GM19324 (cell line): ENCODE results near the gene PSTPIP1.
"Not testable (repeated sequence)": the region's sequence is repeated elsewhere in the genome, so short reads cannot be mapped to it uniquely, and the experiment has no call there.

Experiments
- ATAC-seq: cut with Tn5 transposase; IDR thresholded peaks from one replicate; pipeline ENCODE4 v1.9.1; 2021; ENCODE audit warnings: mild to moderate bottlenecking, moderate library complexity; ENCODE audit not compliant: unreplicated experiment, low FRiP score

PSTPIP1 gene

DNA sequence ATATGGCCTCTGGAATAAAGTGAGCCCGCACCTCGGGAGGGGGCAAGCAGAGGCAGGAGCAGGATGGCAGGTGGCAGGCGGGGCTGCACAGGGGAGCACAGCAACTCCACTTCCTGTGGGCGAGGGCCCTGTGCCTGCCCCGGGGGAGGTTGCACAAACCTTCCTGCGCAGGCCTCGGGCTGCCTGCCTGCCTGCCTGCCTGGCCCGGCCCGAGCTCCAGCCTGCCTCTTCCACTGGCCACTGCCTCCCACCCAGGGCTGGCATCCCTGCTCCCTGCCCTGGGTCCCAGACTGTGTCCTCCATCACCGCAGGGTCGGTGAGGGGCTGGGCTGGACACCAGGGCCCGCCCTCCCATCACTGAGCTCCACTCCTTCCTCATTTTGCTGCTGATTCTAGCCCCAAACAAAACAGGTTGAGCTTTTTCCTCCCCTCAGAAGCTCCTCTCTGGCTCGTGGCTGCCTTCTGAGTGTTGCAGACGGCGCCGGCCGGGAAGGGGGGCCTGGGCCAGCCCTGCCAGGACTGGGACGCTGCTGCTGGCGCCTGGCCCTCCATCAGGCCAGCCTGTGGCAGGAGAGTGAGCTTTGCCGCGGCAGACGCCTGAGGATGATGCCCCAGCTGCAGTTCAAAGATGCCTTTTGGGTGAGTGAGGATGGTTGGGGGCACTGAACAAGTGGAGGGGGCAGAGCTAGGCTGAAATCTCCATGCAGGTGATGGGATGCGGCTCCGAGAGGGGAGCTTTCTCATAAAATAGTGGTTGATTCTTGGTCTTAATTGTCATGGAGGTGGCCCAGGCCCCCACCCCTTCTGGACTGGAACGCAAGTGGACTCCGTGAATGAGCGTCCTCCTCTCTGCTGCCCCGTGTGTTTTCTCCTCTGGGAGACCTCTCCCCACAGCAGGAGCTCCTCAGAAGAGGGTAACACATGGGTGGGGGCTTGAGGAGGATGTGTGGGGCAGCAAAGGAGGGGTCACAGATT lies at the start of gene PSTPIP1:
Gene PSTPIP1 (plus strand): TSS at position 156 of the 975 bp plus-strand sequence. CDS start 448 bp downstream, at position 604.
- no peak for ATAC-seq

DNA sequence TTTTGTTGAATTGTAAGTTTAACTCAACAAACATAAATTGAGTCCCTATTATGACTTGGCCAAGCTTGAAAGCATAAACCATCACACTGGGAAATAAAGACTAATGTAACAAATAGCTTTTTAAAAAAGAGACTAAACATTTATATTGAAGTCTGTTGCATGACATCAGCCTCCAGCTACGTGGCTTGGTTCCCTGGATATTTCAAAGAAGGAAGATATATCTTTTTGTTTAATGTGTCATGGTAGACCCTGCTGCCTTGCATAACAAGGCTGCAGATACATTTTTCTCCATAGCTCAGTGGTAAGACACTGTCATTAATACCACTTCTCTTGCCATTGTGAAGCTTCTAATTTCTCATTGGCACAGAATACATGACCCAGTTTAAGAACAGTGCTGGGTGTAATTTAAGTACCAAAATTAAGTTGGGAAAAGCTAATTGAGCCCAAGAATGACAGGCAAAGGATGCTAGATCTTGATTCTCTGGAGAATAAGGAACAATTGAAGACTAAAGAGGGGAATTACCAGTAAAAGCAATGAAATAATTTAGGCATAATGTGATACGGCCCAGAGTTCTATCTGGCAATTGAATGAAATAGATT lies 49.3 kb upstream of the PSTPIP1 start:
- ATAC-seq = no peak

DNA sequence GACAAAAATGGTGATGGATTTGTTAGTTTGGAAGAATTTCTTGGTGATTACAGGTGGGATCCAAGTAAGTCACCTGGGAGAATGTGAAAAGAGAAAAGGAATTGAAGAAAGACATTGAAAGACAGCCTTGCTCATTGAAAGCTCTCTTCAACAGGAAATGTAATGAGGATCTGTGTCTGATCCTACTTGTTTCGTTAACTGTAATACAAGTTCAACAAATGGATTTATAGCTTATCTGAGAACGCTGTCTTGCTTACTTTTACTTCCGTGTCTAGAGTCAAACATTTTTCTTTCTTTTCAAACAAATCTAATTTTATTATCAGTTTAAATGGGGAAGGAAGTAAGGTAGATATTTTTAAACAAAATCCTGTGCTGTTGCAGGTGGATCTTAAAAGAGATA lies 47.5 kb upstream of the PSTPIP1 start:
- ATAC-seq = no peak

DNA sequence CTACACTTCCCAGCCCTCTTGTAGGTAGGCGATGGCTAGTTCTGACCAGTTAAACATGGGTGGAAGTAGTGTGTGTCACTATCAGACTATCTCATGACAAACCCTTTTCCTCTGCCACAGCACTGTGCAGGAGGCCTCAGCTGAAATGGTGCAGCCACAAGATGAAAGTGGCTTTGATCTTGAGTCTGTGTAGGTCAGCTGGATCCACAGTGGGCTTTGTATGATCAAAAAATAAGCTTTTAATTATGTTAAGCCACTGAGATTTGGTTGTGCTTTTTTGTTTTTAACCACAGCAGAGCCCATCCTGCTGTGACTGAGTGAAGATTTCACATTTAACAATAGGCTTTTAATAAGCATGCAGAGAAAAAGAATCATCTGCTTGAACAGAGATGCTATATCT lies 43.7 kb upstream of the PSTPIP1 start:
- no peak for ATAC-seq

DNA sequence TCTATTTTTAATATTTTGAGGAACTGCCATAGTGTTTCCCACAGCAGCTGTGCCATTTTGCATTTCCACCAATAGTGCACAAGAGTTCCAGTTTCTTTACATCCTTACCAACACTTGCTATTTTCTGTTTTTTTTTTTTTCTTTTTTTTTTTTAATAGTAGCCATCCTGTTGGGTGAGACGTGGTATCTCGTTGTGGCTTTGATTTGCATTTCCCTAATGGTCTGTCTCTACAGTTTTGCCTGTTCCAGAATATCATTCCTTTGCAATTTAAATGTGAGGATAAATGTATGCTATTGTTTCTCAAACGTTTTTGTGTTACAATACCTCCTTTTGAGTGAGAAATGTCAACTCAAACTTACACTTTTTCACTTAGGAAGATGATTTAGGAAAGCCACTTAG lies 41.0 kb upstream of the PSTPIP1 start:
- ATAC-seq = no peak

DNA sequence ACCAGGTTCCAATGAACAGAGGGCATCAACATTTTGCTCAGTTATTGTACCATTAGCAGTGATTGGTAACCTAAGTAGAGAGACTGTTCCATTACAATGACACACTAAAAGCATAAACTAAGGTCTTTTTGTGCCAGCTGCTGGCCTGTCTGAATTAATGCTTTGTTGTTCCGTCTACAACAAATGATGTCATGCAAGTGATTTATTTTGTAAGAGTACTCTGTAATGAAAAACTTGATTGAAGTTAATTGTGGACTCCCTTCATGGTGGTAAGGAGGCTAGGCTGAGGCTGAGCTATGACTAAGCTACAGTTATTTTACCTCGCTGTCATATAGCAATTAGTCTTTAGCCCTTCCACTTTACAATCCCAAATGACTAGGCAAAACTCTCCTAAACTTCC lies 40.2 kb upstream of the PSTPIP1 start:
- no peak for ATAC-seq

DNA sequence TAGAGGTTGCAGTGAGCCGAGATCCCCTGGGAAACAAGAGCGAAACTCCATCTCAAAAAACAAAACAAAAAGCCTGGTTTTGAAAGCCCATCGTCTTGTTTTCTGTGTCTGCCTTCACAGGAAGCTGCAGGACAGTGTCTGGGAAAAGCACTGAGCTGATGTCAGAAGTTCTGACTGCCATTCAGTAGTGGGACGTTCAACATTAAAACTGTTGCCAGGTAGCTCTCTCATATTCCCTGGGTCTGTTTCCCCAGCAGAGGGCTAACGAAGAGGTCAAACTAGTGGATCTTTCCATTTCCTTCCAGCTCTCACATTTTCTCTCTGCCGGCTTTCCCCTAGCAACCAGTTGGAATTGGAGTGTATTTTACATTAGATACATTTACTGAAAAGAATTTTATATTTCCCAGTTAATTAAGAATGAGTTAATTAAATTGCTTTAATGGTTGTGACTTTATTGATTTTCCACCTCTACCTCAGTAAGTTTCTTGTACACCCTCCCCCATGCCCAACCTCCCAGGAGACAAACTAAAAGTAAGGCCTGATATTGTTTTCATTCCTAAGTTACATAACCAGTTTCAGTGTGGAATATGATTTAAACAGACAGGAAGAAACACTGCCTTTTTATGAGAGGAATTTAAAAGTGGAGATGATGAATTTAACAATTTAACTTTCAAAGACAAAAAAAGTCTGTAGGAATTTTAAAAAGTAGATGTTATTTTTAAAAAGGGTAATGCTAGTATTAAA lies 33.5 kb upstream of the PSTPIP1 start:
- no peak for ATAC-seq

DNA sequence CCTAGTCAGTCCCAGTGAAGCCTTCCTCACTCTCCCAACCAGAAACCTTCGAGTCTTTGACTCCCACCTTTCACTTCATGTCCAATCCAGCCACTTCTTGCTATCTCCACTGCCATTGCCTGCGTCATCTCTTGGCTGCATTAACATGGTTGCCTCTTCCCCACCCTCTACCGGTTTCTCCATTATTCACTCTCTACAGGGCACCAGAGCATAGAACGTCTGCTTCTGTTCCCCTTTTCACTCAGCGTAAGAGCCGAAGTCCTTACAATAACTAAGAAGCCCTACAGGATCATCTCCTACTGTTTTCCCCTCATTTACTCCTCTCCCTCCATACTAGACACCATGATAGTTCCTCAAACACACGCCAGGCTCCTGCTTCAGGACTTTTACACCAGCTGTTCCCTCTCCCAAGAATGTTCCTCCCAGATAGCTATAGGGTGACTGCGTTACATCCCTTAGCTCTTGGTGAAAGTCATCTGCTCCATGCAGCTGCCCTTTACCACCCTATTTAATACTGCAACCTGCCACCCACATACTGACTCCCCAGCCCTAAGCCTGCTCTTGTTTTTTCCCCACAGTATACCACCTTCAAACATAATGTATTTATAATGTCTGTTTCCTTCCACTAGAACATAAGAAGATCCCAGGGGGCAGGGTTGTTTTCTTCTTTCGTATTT lies 32.5 kb upstream of the PSTPIP1 start:
- ATAC-seq = no peak

DNA sequence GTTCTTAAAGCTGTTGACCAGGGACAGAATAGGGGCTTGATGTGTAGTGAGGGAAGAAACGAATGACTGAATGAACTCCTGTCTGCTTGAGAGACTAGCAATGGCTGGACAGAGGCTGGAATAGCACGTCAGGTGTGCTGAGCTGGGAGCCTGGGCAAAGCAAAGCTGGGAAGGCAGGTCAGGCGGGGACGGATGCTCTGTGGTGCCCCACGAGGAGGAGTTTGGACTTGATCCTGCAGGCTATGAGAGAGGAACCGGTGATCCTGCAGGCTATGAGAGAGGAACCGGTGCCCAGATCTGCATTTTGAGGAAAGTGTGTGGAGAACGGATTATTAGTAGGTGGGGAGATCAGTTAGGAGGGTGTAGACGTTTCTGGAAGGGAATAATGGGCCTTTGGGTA lies 31.3 kb upstream of the PSTPIP1 start:
- ATAC-seq = no peak

DNA sequence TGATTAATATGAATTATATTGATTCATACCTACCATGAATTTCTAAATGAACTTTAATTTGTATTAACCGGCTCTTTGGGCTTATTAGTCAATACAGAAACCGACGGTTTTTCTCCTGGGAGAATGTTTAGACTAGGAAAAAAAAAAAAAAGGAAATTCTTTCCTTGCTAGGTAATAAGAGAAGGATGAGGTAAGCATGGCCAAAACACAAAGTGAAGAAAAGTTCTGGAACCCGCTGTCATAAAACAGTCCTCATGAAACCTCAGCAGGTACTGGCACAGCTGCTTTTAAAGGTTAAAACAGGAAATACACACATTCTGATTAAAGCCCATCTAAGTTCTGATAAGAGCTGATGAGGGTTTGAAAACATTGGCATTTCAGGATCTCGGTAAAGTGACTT lies 30.8 kb upstream of the PSTPIP1 start:
- ATAC-seq = no peak

DNA sequence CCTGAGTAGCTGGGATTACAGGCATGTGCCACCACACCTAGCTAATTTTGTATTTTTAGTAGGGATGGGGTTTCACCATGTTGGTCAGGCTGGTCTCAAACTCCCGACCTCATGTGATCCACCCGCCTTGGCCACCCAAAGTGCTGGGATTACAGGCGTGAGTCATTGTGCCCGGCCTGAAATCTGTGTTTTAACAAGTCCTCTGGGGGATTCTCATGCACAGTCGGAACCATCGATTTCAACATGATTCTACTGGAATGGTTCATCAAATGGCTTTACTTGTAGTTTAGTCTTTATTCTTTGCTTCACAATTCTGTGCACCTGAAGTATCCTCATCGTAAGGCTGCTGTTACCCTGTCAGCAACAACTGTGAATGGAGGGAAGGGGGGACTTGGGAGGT lies 28.9 kb upstream of the PSTPIP1 start:
- not testable (repeated sequence) for ATAC-seq

DNA sequence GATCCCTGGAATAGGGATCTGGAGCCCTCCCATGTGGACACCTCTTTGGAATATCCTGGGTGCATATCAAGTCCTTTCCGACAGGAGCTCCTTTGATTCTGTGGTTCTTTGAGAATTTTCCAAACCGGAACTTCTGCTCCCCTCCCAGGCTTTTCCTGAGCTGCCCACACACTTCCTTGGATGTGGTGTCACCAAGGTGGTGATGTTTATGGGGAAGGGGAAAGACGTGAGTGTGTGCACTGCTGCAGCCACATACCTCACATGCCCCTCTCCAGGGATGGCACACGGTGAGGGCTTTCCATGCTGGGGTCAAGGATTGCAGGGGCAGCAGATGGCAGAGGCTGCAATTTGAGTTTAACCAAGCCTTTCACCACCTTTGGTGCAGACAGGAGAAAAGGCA lies 27.9 kb upstream of the PSTPIP1 start:
- no peak for ATAC-seq

DNA sequence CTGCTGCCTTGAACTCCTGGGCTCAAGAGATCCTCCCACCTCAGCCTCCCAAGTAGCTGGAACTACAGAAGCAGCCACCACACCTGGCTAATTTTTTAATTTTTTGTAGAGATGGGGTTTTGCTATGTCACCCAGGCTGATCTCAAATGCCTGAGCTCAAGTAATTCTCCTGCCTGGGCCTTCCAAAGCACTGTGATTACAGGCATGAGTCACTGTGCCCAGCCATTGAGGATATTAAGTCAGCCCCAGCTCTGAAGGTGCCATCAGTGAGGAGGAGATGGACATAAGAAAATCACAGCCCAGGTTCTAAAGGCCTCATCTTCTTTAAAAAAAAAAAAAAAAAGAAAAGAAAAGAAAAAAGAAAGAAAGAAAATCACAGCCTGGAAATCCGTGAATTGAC lies 26.6 kb upstream of the PSTPIP1 start:
- ATAC-seq = no peak

DNA sequence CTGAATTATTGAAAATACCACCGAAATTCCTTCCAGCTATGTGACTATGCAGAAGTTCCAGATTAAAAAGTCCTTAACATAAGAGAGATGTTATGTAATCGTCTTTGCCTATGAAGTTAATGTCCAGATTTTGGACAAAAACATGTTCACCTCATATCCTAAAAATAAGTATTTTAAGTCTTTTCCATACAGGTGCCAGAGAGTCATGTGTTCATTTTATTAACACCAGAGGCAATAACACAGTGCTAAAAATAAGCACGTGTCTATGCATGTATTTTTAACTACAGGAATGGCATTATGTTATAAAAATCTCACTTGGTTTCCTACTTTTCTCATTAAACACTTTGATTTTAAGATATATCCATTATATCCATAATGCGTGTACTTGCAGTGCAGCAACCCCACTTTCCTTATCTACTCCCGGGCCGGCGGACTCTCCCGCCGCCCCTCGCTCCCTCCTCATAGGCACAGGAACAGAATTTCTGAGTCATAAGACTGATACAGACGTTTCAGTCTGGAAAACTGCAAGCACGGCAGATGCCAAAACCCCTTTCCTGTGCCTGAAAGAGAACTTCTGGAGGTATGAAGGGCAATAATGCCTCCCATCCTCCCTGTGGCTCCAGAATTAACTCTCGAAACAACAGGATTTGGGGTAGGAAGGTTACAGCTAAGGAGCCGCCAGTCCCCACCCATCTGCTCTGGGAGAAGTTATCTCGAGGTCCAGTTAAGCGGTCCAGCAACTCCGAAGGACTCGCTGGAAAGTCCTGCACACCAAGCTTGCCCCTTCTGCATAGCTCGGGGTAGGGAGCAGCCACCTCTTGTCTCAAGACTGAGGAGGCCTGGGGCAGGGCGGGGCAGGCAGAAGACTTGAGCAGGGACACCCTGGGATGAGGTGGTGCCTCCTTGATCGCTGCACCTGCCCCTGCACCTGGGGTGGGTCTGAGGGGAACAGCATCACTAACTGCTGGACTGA lies 22.3 kb upstream of the PSTPIP1 start:
- ATAC-seq = no peak

DNA sequence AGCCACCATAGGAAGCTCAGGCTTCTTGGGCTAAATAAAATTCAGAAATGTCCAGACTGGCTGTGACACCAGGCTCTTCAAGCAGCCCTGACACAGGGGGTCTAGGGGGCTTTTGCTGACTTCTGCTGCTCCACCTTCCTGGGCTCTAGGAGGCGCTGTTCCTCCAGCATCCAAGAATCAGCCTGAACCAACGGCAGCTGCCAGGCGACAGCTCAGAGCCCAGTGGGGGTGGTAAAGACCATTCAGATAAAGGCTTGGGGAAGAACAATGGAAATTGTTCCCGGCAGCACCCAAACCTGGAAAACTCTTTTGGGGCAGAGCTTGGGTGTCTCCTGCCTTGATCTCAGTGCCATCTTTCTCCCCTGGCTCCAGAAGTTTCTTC lies 21.6 kb upstream of the PSTPIP1 start:
- ATAC-seq = no peak

DNA sequence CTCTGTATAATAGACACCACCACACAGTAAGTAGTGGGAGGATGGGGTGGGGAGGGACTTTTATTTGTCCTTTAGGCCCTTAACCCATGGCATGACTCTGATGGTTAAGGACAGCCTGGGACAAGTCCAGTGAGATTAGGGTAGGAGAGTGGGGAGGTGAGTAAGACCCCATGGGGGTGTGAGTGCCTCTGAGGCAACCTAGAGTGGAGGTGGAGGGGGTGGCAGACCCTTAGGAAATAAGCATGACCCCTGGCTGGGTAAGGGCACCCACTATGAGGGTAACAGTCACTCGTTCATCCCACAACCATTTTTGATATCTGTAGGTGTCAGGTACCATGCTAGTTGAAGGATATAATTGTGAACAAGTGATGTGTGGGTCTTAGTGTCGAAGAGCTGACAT lies 21.0 kb upstream of the PSTPIP1 start:
- ATAC-seq = no peak

DNA sequence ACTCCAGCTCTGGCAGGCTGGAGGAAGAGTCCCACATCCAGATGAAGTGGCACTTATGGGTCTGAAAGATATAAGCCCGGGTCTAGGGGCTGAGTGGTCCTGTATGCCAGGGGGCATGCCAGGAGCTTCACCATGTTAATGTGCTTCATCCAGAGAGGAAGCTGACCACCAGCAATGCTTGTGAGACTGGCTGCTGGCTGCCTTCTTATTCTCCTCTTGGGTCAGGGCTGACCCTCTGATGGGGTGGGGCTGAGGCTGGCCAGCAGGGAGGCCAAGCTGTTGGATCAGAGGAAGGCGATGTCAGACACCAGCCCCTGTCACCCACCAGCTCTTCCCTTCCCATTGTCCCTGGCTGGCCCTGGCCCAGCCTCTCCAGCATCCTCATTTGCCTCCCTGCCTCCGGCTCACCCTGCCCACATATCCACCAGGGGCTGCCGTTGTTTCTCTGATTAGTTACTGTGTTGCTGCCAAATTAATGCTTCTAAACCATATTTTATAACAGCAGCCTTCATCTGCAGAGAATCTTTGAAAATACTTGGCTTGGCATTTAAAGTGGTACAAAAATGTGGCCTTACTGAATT lies 20.4 kb upstream of the PSTPIP1 start:
- no peak for ATAC-seq

DNA sequence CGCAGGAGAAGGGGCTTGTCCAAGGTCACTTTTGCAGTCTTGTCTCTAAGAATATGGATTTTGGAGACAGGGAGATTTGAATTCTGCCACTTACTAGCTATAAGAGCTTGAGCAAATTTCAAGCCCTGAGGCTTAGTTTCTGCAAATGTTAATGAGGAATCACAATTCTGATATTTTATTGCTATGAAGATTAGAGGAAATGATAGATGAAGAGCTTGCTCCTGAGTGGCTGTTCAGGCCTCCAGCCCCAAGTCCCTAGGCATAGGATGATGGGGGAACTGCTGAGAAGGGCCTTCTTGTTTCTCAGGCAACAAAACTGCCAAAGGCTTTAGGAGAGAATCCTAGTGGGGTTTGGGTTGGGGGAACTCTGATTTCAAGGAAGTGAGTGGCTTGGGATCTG lies 18.8 kb upstream of the PSTPIP1 start:
- ATAC-seq = no peak

DNA sequence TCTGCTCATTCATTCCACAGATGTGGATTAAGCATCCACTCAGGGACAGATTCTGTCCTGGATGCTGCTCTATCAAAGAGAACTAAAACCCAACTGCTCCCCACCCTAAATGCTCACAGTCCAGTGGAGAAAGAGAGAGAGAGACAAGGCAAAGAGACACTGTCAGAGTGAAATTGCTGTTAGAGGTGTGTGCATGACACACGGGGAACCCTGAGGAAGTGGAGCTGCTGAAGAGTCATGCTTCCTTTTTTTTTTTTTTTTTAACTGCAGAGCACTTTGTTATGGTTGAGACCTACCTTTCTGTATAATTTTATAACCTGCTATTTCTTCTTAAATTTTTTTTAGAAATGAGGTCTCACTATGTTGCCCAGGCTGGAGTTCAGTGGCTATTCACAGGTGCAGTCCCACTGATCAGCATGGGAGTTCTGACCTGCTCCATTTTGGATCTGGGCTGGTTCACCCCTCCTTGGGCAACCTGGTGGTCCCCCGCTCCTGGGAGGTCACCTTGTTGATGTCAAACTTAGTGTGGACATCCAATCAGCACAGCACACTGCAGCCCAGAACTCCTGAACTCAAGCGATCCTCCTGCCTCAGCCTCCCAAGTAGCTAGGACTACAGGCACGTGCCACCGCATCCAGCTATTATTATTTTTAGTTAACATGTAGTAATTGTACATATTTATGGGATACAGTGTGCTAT lies 18.2 kb upstream of the PSTPIP1 start:
- ATAC-seq = no peak
